Activated T-cell treated with anti-CD3 and anti-CD28 coated beads for 4 hours (primary cell): ENCODE data around the gene TNPO3.

Experiments
- DNase-seq: peaks from one replicate; pipeline ENCODE4 v3.0.0-alpha.2; 2020

TNPO3 gene

DNA sequence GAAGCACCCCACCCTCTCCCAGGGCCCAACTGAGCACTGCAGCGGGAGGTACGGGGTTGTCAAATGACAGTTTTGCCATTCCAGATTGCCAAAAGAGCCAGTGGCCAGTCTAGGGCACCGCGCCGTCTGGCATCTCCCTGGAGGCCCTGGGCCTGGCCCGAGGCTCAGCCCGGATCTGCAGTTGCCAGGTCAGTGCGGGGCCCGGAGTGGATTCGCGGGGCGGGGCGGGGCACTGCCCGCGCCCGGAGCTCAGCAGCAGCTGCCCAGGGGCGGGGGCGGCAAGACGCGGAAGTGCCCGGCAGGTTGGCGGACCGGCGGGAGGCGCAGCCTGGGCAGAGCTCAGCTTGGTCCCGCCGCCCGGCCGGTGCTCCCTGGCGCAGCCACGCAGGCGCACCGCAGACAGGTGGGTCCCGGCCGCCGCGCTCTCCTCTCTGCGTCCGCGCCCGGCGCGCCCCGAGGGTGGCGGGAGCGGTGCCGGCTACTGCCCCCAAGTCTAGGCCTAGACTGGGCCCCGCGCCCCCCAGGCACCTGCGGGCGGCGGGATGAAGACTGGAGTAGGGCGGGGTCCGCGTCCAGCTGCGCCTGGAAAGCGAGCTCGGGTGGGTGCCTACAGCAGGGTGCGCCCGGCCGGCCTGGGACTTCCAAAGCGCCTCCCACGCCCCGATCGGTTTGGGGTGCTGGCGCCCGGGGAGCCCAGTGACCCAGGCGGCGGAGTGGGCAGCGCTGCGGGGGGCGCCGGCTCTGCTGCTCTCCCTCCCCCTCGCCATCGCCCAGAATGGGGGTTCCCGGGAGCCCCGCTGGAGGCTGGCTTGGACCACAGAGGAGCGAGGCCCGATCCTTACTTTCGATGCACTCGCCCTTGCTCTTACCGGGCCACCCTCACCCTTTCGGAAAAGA is 117.0 kb downstream of the TNPO3 start, which contains the start of gene IRF5:
Gene IRF5 (plus strand): TSS at position 281 of the 897 bp plus-strand sequence. CDS start 4,155 bp downstream, outside the sequence.
- no peak for DNase-seq

DNA sequence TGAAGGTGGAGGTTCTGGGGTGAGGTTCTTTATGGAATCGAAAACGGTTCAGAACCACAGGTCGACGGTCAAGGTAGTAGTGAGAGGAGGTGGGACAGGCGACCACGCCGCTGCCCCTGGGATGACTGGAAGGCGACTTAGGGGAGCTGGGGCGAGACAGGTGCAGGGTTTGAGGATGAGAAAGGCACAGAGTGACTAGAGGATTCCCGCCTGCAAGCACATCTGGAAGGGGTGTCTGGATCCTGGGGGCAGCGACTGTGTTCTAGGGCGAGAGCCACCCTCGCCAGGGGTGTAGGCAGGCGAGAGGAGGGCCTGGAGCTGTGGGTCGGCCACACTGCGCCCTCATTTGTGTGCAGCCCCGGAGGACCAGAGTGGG is 117.7 kb downstream of the TNPO3 start:
- DNase-seq = no peak

- no peak for DNase-seq
Measured at GRCh38 chr7:128936798-128937197, 118.1 kb downstream of the TNPO3 start.

DNA sequence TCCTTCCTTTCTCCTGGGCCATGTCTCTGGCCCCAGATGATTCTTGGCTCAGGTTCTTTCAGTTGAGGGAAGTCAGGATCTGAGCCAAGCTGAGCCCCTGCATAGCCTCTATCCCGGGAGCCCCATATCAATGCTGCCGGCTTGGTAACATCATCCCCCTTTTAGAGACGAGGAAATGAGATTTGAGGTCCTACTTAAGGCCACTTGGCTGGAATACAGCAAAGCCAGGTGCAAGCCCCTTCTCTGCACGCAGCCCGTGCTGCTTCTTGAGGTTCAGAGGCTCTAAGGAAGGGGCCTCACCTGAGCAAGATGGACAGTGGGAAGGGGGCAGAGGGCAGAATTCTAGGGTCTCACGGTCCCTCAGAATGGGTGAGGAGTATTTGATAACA is 119.6 kb downstream of the TNPO3 start:
- DNase-seq = no peak

GRCh38 chr7:128934361-128935341 is 120.3 kb downstream of the TNPO3 start:
- DNase-seq = no peak

DNA sequence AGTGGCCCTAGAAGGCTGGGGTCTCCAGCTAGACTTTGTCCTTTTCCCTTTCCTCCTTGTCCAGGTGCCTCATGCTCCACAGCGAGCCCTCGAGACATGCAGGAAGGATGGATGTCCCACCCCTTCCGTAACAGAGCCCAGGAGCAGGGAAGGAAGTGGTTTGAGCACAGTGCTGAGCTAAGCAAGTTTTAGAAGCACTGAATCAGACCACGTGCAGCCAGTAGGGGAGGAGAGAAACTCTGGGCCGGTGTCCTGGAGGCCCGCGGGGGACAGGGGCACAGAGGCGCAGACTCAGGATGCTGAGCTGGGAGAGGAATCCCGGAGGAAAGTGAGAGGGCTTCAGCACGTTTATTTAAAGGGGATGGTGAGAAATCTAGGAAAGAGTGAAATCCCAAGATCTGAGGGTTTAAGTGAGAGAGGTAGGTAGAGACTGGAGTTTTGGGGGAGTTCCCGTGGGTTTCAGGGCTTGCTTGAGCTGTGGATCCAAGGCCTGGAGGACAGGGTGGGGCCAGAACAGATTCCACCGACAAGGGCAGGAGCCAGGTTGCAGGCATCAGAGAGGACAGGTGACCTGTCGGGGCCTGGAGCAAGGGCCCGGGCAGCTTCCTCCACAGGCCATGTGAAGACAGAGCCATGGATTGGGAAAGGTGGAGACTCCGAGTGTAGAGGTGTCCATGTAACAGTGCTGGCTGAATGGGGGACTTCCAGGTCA is 121.6 kb downstream of the TNPO3 start:
- no peak for DNase-seq

GRCh38 chr7:128932862-128933179 is 122.1 kb downstream of the TNPO3 start:
- no peak for DNase-seq

GRCh38 chr7:128931965-128932861 is 122.7 kb downstream of the TNPO3 start:
- no peak for DNase-seq

DNA sequence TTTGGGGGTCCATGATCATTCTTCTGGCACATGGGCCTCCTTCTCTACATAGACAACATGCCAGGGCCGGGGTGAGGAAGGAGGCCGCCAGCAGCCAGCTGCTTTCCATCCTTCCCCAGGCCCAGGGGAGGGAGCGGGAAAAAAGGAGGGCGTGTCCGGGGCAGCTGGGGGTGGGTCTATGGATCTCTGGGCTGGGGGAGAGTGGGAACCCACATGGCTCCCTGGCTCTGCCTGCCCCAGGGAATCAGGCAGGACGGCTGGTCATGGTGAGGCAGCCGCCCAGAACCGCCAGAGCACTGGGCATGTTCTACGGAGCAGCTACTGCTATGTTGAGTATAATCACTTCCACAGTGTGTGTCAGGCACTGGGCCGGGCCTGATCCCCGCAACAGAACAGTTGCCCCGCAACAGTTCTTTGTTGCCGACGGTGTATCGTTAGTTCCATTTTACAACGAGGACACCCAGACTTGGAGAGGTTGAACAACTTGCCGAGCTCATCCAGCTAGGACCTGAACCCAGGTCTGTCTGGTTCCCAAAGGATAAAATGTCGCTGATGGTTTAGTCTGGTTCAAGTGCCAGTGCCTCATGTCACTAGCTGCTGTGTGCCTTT is 123.6 kb downstream of the TNPO3 start:
- DNase-seq = no peak

GRCh38 chr7:128928882-128929788 is 125.8 kb downstream of the TNPO3 start:
- no peak for DNase-seq

DNA sequence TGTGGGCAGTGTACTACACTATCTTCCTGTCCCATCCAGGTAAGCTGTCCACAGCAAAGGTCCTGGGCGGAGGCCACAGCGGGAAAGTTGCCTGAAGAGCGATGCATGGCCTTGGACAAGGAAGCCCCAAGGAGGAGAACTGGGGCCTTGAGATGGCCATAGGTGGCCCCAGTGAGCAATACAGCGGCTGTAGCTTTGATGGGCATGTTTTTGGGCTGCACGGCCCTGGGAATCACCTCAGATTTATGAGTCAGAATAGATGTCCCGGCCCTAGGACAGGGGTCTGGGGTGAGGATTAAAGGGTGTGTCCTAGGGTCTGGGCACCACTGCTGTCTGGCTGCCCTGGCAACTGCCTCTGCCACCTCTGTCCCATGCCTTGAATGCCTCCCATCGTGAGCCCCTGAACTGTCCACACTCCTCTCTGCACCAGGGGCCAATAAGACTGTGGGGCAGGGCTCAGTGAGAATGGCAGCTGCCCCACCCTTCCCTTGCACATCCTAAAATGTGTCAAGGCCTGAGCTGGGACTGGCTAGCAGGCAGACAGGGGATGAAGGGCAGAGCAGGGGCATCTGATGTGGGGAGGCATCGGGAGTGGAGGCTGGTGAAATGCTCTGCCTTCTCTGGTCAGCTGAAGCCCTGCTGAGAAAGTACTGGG is 126.6 kb downstream of the TNPO3 start:
- no peak for DNase-seq

DNA sequence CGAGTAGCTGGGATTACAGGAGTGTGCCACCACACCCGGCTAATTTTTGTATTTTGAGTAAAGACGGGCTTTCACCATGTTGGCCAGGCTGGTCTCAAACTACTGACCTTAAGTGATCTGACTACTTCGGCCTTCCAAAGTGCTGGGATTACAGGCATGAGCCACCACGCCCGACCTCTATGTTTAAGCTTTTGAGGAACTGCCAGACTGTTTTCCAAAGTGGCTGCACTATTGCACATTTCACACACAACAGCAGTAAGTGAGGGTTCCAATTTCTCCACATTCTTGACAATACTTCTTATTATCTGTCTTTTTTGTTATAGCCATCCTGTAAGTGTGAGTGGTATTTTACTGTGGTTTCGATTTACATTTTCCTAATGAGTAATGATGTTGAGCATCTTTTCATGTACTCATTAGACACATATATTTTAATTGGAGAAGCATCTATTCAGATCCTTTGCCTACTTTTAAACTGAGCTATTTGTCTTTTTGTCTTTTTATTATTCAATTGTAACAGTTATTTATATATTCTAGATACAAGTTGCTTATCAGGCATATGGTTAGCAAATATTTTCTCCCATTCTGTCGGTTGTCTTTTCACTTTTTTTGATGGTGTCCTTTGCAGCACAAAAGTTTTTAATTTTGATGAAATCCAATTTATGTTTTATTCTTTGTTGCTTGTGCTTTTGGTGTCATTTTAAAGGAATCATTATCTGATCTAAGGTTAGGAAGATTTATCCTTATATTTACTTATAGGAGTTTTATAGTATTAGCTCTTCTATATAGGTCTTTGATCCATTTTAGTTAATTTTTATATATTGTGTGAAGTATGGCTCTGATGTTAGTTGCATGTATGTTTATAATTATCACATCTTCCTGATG is 130.0 kb downstream of the TNPO3 start:
- DNase-seq = no peak

DNA sequence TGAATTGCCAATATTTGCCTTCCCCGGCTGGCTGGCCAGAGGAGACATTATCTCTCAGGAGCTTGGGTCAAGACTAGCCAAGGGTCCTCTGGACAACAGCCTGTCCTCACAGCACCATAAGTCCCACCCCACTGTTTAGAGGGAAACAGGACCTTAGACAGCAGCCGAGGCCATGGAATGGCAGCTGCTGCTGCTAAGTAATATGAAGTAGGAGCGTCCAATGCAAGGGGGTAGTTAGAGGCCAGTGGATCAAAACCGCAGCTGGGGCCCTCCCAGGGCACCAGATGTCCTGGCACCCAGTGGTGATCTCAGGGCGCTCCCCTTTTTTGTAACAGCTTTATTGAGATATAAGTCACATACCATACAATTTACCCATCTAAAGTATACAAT is 131.5 kb downstream of the TNPO3 start:
- no peak for DNase-seq

DNA sequence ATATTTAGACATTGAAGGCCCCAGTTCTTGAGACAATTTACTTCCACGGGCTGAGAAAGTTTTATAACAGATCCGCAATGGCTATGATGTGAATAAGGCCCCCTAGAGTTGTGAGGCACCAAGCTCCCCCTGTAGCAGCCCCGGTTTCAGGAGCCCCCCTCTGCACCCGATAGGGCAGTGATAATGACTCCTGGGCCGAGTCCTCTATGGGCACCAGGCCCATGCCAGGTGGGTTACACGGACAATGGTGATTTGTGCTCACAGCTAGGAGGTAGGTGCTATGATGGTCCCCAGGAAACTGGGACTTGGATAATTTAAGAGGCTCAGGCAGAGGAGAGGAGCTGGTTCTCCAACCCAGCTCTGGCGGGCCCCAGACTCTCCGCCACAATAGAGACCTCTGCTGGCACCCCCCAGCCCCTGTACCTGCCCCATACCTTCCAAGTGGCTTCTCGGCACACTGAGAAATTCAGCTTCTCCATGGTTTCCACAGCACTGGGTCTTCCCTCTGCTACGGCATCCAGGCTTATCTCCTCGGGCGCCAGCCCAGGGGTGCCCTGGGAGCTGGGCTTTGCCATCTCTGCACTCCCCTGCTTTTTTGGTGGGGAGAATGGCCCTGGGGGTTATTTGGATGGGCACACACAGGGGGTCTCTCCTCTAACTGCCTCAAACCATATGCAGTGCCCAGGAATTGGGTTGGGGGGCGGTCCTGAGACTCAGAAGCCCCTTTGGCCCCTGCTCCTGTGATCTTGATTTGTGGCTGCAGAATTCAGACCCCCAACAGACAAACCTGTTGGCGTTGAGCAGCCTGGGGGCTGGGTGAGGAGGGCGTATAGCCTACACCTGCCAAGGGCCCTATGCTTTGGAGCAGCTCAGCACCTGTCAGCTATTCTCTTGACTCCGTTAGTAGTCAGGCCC is 132.2 kb downstream of the TNPO3 start:
- no peak for DNase-seq

DNA sequence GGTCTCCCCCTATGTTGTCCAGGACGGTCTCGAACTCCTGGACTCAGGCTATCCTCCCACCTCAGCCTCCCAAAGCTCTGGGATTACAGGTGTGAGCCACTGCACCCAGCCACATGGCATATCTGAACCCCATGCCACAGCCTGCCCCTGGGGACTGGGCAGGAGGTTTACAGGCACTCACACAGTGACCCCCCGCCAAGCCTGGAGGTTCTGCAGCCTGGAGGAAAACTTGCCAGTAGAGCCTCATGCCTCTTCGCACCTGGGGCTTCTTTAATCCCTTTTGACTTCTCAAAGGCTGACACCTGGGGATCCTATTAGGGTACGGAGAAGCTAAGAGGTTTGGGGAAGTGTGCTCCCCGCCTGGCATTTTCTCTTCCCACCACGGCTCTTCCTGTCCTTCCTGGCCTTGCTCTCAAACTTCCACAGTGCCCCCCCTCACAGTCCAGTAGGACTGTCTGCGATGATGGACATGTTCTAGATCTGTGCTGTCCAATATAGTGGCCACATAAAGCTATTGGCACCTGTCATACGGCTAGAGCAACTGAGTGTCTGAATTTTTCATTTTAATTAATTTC is 133.0 kb downstream of the TNPO3 start:
- no peak for DNase-seq

DNA sequence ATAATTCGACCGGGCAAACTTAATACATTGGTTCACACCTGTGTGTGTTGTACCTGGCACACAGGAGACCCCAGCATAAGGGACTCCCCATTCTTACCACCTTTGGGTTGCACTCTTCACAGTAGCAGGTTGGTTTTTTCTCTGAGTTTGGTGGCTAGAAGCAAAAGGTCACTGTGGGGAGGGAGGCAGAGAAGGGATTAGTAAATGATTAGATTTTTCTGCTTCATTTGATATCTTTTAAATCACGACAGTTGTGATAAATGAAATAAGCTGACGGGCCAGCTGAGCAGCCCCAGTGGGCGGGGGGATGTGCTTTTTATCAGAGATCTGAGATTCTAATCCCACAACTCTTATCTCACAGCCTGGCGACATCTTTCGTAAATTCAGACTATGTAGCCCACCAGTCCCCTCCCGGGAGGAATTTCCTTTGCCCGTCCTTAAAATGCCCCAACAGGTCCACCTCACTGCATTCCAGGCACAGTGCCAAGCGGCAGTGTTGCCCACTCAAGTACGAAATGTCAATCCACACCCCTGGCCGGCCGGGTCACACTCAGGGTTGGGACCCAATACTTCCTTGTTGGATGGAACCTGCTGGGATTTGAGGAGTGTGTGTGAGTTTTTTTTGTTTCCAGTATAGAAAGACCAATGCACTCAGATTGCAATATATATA is 133.9 kb downstream of the TNPO3 start:
- DNase-seq = no peak
